ENCODE results near the gene MTA1.

The MTA1 gene

GRCh38 chr14:105430042-105430441, 10.4 kb downstream of the MTA1 start:
- Histone ChIP-seq H3K9ac (no peak overlapping the region), H3K36me3 (peaks cover 92% of the 10 kb centered on the region), H3K9me3 (peaks cover 48% of the 10 kb centered on the region), H3K4me3 (no peak overlapping the region), H3K27ac (no peak overlapping the region), H3K4me1 (peaks cover 34% of the 10 kb centered on the region), H4K20me1 (peaks cover 100% of the 10 kb centered on the region), H3K4me2 (no peak overlapping the region), H3K27me3 (no peaks in the 10 kb centered on the region)
- no peak for TF ChIP-seq Cebpa-rat (IDR thresholded peaks at IDR 0.05)

GRCh38 chr14:105430565-105430964, 10.9 kb downstream of the MTA1 start:
- no peak for TF ChIP-seq Cebpa-rat (IDR thresholded peaks at IDR 0.05)
- Histone ChIP-seq H3K4me3 (no peak overlapping the region), H3K9ac (no peak overlapping the region), H3K9me3 (peaks cover 53% of the 10 kb centered on the region), H4K20me1 (peaks cover 100% of the 10 kb centered on the region), H3K27ac (no peak overlapping the region), H3K4me2 (no peak overlapping the region), H3K27me3 (no peaks in the 10 kb centered on the region), H3K4me1 (peaks cover 39% of the 10 kb centered on the region), H3K36me3 (peaks cover 92% of the 10 kb centered on the region)

GRCh38 chr14:105431256-105431655, 11.6 kb downstream of the MTA1 start:
- Histone ChIP-seq H3K9me3 (peaks cover 56% of the 10 kb centered on the region), H3K36me3 (peaks cover 93% of the 10 kb centered on the region), H3K4me1 (peaks cover 46% of the 10 kb centered on the region), H3K4me3 (no peak overlapping the region), H3K4me2 (no peak overlapping the region), H3K27me3 (no peaks in the 10 kb centered on the region), H3K27ac (no peak overlapping the region), H3K9ac (no peak overlapping the region), H4K20me1 (peaks cover 100% of the 10 kb centered on the region)
- no peak for TF ChIP-seq Cebpa-rat (IDR thresholded peaks at IDR 0.05)

GRCh38 chr14:105432657-105433056, 13.0 kb downstream of the MTA1 start:
- Histone ChIP-seq H3K9ac (no peak overlapping the region), H4K20me1 (peaks cover 100% of the 10 kb centered on the region), H3K27me3 (no peaks in the 10 kb centered on the region), H3K4me3 (no peak overlapping the region), H3K27ac (no peak overlapping the region), H3K9me3 (peaks cover 54% of the 10 kb centered on the region), H3K4me2 (no peak overlapping the region), H3K4me1 (peaks cover 47% of the 10 kb centered on the region), H3K36me3 (peaks cover 93% of the 10 kb centered on the region)
- no peak for TF ChIP-seq Cebpa-rat (IDR thresholded peaks at IDR 0.05)

- Histone ChIP-seq H3K4me3 (no peak overlapping the region), H3K27ac (no peak overlapping the region), H3K4me2 (no peak overlapping the region), H3K36me3 (peaks cover 93% of the 10 kb centered on the region), H3K4me1 (peaks cover 47% of the 10 kb centered on the region), H4K20me1 (peaks cover 100% of the 10 kb centered on the region), H3K9ac (no peak overlapping the region), H3K9me3 (peaks cover 54% of the 10 kb centered on the region), H3K27me3 (no peaks in the 10 kb centered on the region)
- TF ChIP-seq Cebpa-rat (IDR thresholded peaks at IDR 0.05) = no peak
These were observed 13.6 kb downstream of the MTA1 start for GRCh38 chr14:105433161-105433605.

- Histone ChIP-seq H3K4me3 (no peak overlapping the region), H3K27ac (no peak overlapping the region), H3K4me1 (peaks cover 69% of the 10 kb centered on the region), H3K9ac (no peak overlapping the region), H4K20me1 (peaks cover 99% of the 10 kb centered on the region), H3K27me3 (no peaks in the 10 kb centered on the region), H3K4me2 (peak overlapping the region; percentile 43), H3K36me3 (peaks cover 96% of the 10 kb centered on the region), H3K9me3 (peaks cover 39% of the 10 kb centered on the region)
- TF ChIP-seq Cebpa-rat (IDR thresholded peaks at IDR 0.05) = no peak
These were observed 16.8 kb downstream of the MTA1 start for GRCh38 chr14:105436402-105436801.

GRCh38 chr14:105436891-105437722, 17.5 kb downstream of the MTA1 start:
- Histone ChIP-seq H3K4me2 (peak overlapping the region; percentile 11; the same call in 1 of the 2 replicates), H3K9me3 (peaks cover 36% of the 10 kb centered on the region), H3K27me3 (no peaks in the 10 kb centered on the region), H3K27ac (peak overlapping the region; percentile 63; the same call in 1 of the 2 replicates), H4K20me1 (peaks cover 97% of the 10 kb centered on the region), H3K36me3 (peaks cover 94% of the 10 kb centered on the region), H3K4me1 (peaks cover 69% of the 10 kb centered on the region), H3K4me3 (no peak overlapping the region), H3K9ac (no peak overlapping the region)
- TF ChIP-seq Cebpa-rat (IDR thresholded peaks at IDR 0.05) = no peak

- Histone ChIP-seq H3K4me2 (peak overlapping the region; percentile 11; the same call in 1 of the 2 replicates), H3K27me3 (no peaks in the 10 kb centered on the region), H3K36me3 (peaks cover 95% of the 10 kb centered on the region), H3K9ac (no peak overlapping the region; the same call in 1 of the 2 replicates), H3K27ac (peak overlapping the region; percentile 63; the same call in 1 of the 2 replicates), H4K20me1 (peaks cover 97% of the 10 kb centered on the region), H3K9me3 (peaks cover 35% of the 10 kb centered on the region), H3K4me1 (peaks cover 69% of the 10 kb centered on the region), H3K4me3 (no peak overlapping the region)
- TF ChIP-seq Cebpa-rat (IDR thresholded peaks at IDR 0.05) = no peak
These were observed 18.3 kb downstream of the MTA1 start for GRCh38 chr14:105437723-105438500.

GRCh38 chr14:105439179-105439578, 19.6 kb downstream of the MTA1 start:
- Histone ChIP-seq H3K9me3 (peaks cover 24% of the 10 kb centered on the region), H3K36me3 (peaks cover 90% of the 10 kb centered on the region), H3K4me3 (no peak overlapping the region), H3K9ac (no peak overlapping the region), H4K20me1 (peaks cover 97% of the 10 kb centered on the region), H3K4me1 (peaks cover 70% of the 10 kb centered on the region), H3K4me2 (no peak overlapping the region), H3K27me3 (no peaks in the 10 kb centered on the region), H3K27ac (peak overlapping the region; percentile 9; the same call in 1 of the 2 replicates)
- no peak for TF ChIP-seq Cebpa-rat (IDR thresholded peaks at IDR 0.05)

All from BLaER1 (cell line).